Lower lobe of right lung (tissue), 2 donors: ENCODE data around the gene DLX4. TPM values are rescaled to one million over a fixed set of nuclear protein-coding genes. Genes with fewer than 3 reads are reported as not detected.

ENCODE experiments used
- ATAC-seq, 2 donors: fragments of 200-7000 bp; cut with Tn5 transposase; one replicate each; pipeline ENCODE4 v1.9.1; 2020 to 2022; ENCODE audit warnings: mild to moderate bottlenecking in 2 of 2, moderate library complexity in 2 of 2
- DNase-seq: peaks from one replicate; pipeline ENCODE4 v3.0.0-alpha.2; 2020
- H3K27ac ChIP-seq: fragments of 200-600 bp; one replicate; pipeline ENCODE4 v1.8.0; 2022
- H3K27me3 ChIP-seq: fragments of 200-600 bp; one replicate; pipeline ENCODE4 v1.8.0; 2022; ENCODE audit warnings: low read depth
- H3K36me3 ChIP-seq: fragments of 200-600 bp; one replicate; pipeline ENCODE4 v1.8.0; 2022; ENCODE audit warnings: mild to moderate bottlenecking
- H3K4me1 ChIP-seq: fragments of 200-600 bp; one replicate; pipeline ENCODE4 v1.8.0; 2022
- H3K4me3 ChIP-seq: fragments of 200-600 bp; one replicate; pipeline ENCODE4 v1.8.0; 2022; ENCODE audit warnings: mild to moderate bottlenecking
- H3K9me3 ChIP-seq: fragments of 200-600 bp; one replicate; pipeline ENCODE4 v1.8.0; 2022
- CTCF ChIP-seq: fragments of 200-600 bp; IDR thresholded peaks from one replicate; pipeline ENCODE4 v1.8.0; 2022; ENCODE audit warnings: antibody characterized with exemption, mild to moderate bottlenecking
- intact Hi-C: fragments of 100-400 bp; cut with DNase I; formaldehyde crosslinking; loops from one replicate; pipeline ENCODE4 v1.11.0; 2022
- total RNA-seq: library from RNA; stranded (reverse); fragmentation: NEBNext Ultra II Directional; extraction: Animal tissue kit (Norgen Biotek cat#: 25700); gene quantifications from one replicate; pipeline ENCODE4 v1.2.1, GENCODE V29; 2021
- donor health status: DM: no; HTN: yes; CAD: no; lungs with severe emphysema.

DLX4 gene
- total RNA-seq, 1 donor from 2014 or later, result 3.0 TPM

GRCh38 chr17:49925921-49926320 lies 43.1 kb upstream of the DLX4 start:
- intact Hi-C loops, result no loop called here
- H3K27ac ChIP-seq, result no peak overlapping the region
- H3K27me3 ChIP-seq, result peaks cover 28% of the 10 kb centered on the region
- H3K9me3 ChIP-seq, result no peaks in the 10 kb centered on the region
- H3K36me3 ChIP-seq, result no peaks in the 10 kb centered on the region
- H3K4me3 ChIP-seq, result no peak overlapping the region
- TF ChIP-seq CTCF, result no peak
- no peaks in the 10 kb centered on the region for H3K4me1 ChIP-seq
- no peak for DNase-seq
- ATAC-seq, result no peak

- intact Hi-C loops, result no loop called here
- Histone ChIP-seq H3K9me3 (no peaks in the 10 kb centered on the region), H3K4me3 (no peak overlapping the region), H3K4me1 (no peaks in the 10 kb centered on the region), H3K27ac (no peak overlapping the region), H3K36me3 (no peaks in the 10 kb centered on the region), H3K27me3 (peaks cover 38% of the 10 kb centered on the region)
- TF ChIP-seq CTCF, result no peak
- ATAC-seq, result no peak
- DNase-seq, result no peak
Measured at GRCh38 chr17:49926886-49927285, 42.1 kb upstream of the DLX4 start.

GRCh38 chr17:49928126-49928800 lies 40.7 kb upstream of the DLX4 start:
- intact Hi-C loops, result no loop called here

GRCh38 chr17:49928837-49929475 lies 40.0 kb upstream of the DLX4 start:
- no peak overlapping the region for H3K27ac ChIP-seq
- intact Hi-C loops, result no loop called here
- H3K9me3 ChIP-seq, result no peaks in the 10 kb centered on the region
- H3K27me3 ChIP-seq, result peaks cover 39% of the 10 kb centered on the region
- no peaks in the 10 kb centered on the region for H3K36me3 ChIP-seq
- ATAC-seq, result no peak
- no peak for DNase-seq
- no peak for TF ChIP-seq CTCF
- no peaks in the 10 kb centered on the region for H3K4me1 ChIP-seq
- no peak overlapping the region for H3K4me3 ChIP-seq

More at GRCh38 chr17:49928126-49928800, 40.7 kb upstream of the DLX4 start:
- no peaks in the 10 kb centered on the region for H3K4me1 ChIP-seq
- ATAC-seq (no peak), DNase-seq (no peak)
- no peak overlapping the region for H3K27ac ChIP-seq
- no peak for TF ChIP-seq CTCF
- H3K36me3 ChIP-seq, result no peaks in the 10 kb centered on the region
- no peak overlapping the region for H3K4me3 ChIP-seq
- peaks cover 42% of the 10 kb centered on the region for H3K27me3 ChIP-seq
- no peaks in the 10 kb centered on the region for H3K9me3 ChIP-seq

- no peak for DNase-seq
- Histone ChIP-seq H3K27ac (no peak overlapping the region), H3K9me3 (no peaks in the 10 kb centered on the region), H3K4me3 (no peak overlapping the region), H3K4me1 (no peaks in the 10 kb centered on the region), H3K27me3 (peaks cover 43% of the 10 kb centered on the region), H3K36me3 (no peaks in the 10 kb centered on the region)
- intact Hi-C loops, result no loop called here
- no peak for ATAC-seq
- no peak for TF ChIP-seq CTCF
Measured at GRCh38 chr17:49930880-49931279, 38.1 kb upstream of the DLX4 start.
